Upper lobe of right lung (tissue), 1 donor: ENCODE data around the gene PFKFB3. TPM values are rescaled to one million over a fixed set of nuclear protein-coding genes. Genes with fewer than 3 reads are reported as not detected.

ENCODE experiments used
- ATAC-seq: fragments of 200-7000 bp; cut with Tn5 transposase; one replicate; pipeline ENCODE4 v1.9.1; 2020; ENCODE audit warnings: mild to moderate bottlenecking, moderate library complexity
- DNase-seq: peaks from one replicate; pipeline ENCODE4 v3.0.0-alpha.2; 2020
- H3K27ac ChIP-seq: fragments of 200-600 bp; one replicate; pipeline ENCODE4 v1.8.0; 2022
- H3K27me3 ChIP-seq: fragments of 200-600 bp; one replicate; pipeline ENCODE4 v1.8.0; 2022; ENCODE audit warnings: mild to moderate bottlenecking
- H3K36me3 ChIP-seq: fragments of 200-600 bp; one replicate; pipeline ENCODE4 v1.8.0; 2022
- H3K4me1 ChIP-seq: fragments of 200-600 bp; one replicate; pipeline ENCODE4 v1.8.0; 2022
- H3K4me3 ChIP-seq: fragments of 200-600 bp; one replicate; pipeline ENCODE4 v1.8.0; 2022; ENCODE audit warnings: mild to moderate bottlenecking
- H3K9me3 ChIP-seq: fragments of 200-600 bp; one replicate; pipeline ENCODE4 v1.8.0; 2022
- intact Hi-C: fragments of 100-400 bp; cut with DNase I; formaldehyde crosslinking; loops from one replicate; pipeline ENCODE4 v1.11.0; 2022
- total RNA-seq: library from RNA; stranded (reverse); fragmentation: NEBNext Ultra II Directional; extraction: Animal tissue kit (Norgen Biotek cat#: 25700); gene quantifications from one replicate; pipeline ENCODE4 v1.2.1, GENCODE V29; 2021
- TF ChIP-seq, protein P1 (sequence below): fragments of 200-600 bp; IDR thresholded peaks from one replicate; pipeline ENCODE4 v1.8.0; 2022; ENCODE audit warnings: antibody characterized with exemption
- donor health status: DM: no; HTN: yes; CAD: no; lungs with severe emphysema.

PFKFB3 gene
- total RNA-seq, 1 donor from 2014 or later: 77.2 TPM

DNA sequence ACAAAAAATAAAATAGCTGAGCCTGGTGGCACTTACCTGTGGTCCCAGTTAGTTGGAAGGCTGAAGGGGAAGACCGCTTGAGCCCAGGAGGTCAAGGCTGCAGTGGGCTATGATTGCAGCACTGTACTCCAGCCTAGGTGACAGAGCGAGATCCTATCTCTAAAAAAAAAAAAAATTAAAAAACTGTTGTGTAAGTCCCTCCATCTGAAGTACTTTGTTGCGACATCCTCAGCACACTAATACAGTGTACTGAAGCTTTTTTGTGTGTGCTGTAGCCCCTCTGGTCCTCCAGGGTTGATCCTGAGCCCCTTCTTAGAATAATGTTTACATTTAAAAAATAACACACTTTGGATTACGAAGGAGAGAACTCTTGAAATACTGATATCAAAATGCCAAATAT, 71.3 kb downstream of the PFKFB3 start:
- no peak for DNase-seq
- Histone ChIP-seq H3K4me1 (peaks cover 21% of the 10 kb centered on the region), H3K27ac (peak overlapping the region; percentile 86), H3K36me3 (no peaks in the 10 kb centered on the region), H3K27me3 (no peaks in the 10 kb centered on the region), H3K9me3 (no peaks in the 10 kb centered on the region), H3K4me3 (no peak overlapping the region)
- TF ChIP-seq, protein P1, sequence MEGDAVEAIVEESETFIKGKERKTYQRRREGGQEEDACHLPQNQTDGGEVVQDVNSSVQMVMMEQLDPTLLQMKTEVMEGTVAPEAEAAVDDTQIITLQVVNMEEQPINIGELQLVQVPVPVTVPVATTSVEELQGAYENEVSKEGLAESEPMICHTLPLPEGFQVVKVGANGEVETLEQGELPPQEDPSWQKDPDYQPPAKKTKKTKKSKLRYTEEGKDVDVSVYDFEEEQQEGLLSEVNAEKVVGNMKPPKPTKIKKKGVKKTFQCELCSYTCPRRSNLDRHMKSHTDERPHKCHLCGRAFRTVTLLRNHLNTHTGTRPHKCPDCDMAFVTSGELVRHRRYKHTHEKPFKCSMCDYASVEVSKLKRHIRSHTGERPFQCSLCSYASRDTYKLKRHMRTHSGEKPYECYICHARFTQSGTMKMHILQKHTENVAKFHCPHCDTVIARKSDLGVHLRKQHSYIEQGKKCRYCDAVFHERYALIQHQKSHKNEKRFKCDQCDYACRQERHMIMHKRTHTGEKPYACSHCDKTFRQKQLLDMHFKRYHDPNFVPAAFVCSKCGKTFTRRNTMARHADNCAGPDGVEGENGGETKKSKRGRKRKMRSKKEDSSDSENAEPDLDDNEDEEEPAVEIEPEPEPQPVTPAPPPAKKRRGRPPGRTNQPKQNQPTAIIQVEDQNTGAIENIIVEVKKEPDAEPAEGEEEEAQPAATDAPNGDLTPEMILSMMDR: no peak
- intact Hi-C loops: no loop called here
- ATAC-seq: peak; percentile 25

DNA sequence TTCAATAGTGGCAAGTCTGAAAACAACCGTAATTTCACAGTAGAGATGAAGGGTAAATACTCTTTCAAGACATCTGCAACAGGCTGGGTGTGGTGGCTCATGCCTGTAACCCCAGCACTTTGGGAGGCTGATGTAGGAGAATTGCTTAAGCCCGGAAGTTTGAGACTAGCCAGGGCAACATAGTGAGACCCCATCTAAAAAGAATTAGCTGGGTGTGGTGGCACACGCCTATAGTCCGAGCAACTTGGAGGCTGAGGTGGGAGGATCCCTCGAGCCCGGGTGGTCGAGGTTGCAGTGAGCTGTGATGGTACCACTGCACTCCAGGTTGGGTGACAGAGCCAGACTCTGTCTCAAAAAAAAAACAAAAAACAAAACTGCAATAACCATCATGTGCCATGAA, 71.8 kb downstream of the PFKFB3 start:
- Histone ChIP-seq H3K4me1 (peaks cover 21% of the 10 kb centered on the region), H3K36me3 (no peaks in the 10 kb centered on the region), H3K27ac (peak overlapping the region; percentile 86), H3K27me3 (no peaks in the 10 kb centered on the region), H3K4me3 (no peak overlapping the region), H3K9me3 (no peaks in the 10 kb centered on the region)
- DNase-seq (no peak), ATAC-seq (no peak)
- TF ChIP-seq, protein P1: no peak
- intact Hi-C loops: no loop called here

DNA sequence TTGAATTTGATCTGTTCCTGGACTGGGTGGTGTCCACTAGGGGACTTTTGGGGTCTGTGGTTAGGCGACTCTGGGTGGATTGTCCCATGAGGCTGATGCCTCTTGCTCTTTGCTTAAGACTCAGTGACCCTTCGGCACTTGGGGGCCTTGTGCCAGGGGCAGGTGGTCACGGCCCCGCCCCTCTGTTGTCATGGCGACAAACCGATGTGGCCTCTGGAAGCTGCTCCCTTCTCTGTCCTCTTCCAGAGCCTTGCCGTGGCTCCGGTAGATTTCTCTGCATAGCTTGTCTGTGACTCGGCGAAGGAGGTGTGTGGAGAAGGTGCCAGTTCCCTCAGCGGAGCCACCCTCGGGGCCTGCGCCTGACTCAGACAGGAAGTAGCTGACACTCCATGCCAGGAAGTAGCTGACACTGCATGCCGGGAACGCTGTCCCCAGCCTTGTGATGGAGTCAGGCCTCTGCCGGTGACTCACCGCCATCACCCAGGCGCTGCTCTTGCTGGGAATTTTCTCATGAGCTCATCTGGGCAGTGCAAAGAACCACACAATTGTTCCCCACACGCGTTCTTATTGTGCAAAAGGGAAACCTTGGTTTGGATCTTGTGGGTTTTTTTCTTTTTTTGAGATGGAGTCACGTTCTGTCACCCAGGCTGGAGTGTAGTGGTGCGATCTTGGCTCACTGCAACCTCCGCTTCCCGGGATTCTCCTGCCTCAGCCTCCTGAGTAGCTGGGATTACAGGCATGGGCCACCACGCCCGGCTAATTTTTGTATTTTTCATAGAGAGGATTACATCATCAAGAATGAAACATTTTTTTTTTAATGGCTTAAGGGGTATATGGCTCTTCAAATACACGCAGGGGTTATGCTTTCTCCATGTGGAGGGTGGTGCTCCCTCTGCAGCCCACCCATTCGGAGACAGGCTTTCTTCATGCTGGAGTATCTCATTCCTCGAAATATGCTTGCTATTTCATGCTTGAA, 72.6 kb downstream of the PFKFB3 start:
- ATAC-seq (peak; percentile 91), DNase-seq (peak; percentile 94)
- TF ChIP-seq, protein P1: no peak
- Histone ChIP-seq H3K27me3 (no peaks in the 10 kb centered on the region), H3K4me1 (peaks cover 21% of the 10 kb centered on the region), H3K4me3 (peak overlapping the region; percentile 20), H3K27ac (peak overlapping the region; percentile 86), H3K36me3 (no peaks in the 10 kb centered on the region), H3K9me3 (no peaks in the 10 kb centered on the region)
- intact Hi-C loops: no loop called here

DNA sequence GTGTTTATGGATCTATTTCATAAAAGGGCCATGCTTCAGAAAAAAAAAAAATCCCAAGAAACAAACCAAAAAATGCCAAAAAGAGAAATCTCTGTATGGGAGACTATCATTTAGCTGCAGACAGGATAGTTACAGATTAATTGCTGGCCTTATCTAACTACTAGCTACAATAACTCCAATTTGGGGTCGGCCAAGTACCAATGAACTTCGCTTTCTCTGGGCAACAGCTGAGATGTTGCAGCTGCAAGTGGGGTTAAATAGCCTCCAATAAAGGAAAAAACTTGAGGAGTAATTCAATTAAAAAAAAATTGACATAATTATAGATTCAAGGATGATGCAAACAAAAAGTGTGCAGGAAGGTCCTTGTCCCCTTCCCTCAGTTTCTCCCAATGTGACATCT, 73.6 kb downstream of the PFKFB3 start:
- Histone ChIP-seq H3K27ac (peak overlapping the region; percentile 86), H3K9me3 (no peaks in the 10 kb centered on the region), H3K4me1 (peaks cover 21% of the 10 kb centered on the region), H3K36me3 (no peaks in the 10 kb centered on the region), H3K4me3 (no peak overlapping the region), H3K27me3 (no peaks in the 10 kb centered on the region)
- TF ChIP-seq, protein P1: no peak
- intact Hi-C loops: no loop called here
- ATAC-seq: no peak
- DNase-seq: no peak

DNA sequence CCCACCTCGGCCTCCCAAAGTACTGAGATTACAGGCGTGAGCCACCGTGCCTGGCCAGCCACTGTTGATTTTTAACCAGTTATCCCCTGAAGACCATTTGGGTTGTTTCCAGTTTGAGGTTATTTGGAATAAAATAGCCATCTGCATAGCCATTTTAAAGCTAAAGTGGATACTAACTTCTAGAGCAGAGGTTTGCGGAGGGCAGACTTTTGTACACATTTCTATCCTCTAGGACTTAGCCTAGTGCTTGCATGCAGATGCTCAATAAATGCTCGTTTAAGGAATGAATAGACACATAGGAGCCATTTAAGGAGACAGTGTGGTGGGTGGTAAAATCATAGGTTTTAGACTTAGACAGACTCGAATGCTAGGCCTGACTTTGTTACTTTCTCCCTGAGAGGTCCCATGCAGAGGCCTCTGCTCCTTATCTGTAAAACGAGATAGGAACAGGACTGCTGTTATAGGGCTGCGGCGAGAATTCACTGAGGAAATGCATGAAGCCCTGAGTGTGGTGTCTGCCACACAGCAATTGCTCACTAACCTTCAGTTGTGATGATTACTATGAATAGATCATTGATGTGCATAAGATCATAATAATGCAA, 75.9 kb downstream of the PFKFB3 start:
- Histone ChIP-seq H3K4me3 (no peak overlapping the region), H3K27me3 (no peaks in the 10 kb centered on the region), H3K9me3 (no peaks in the 10 kb centered on the region), H3K27ac (no peak overlapping the region), H3K4me1 (peaks cover 17% of the 10 kb centered on the region), H3K36me3 (no peaks in the 10 kb centered on the region)
- TF ChIP-seq, protein P1: no peak
- no peak for ATAC-seq
- intact Hi-C loops: no loop called here
- no peak for DNase-seq
